PC-3 (cell line): ENCODE measurements around the gene SEMA5A. TPM values are rescaled to one million over a fixed set of nuclear protein-coding genes. Genes with fewer than 3 reads are reported as not detected.

Source experiments
- ATAC-seq: fragments of 200-7000 bp; cut with Tn5 transposase; 2 replicates; pipeline ENCODE4 v1.9.1; 2020; ENCODE audit warnings: mild to moderate bottlenecking, moderate library complexity
- BruUV-seq: library from RNA; stranded (reverse); fragments of 400-500 nt; replicated peaks from 2 replicates; lab custom pipeline; 2021; lab: Mats Ljungman, UMichigan
- CTCF ChIA-PET: fragments of 300-600 bp; sonication (Branson Sonifier 250); formaldehyde crosslinking; loops from one replicate; lab custom pipeline; 2022; ENCODE audit warnings: antibody characterized with exemption; lab: Charles Lee
- POLR2A ChIA-PET: fragments of 300-600 bp; sonication (Branson Sonifier 250); formaldehyde crosslinking; loops from one replicate; lab custom pipeline; 2022; ENCODE audit warnings: antibody characterized with exemption; ENCODE audit not compliant: unreplicated experiment; lab: Charles Lee
- DNase-seq: peaks from one replicate; pipeline ENCODE4 v3.0.0-alpha.2; 2015
- H2AFZ ChIP-seq: fragments of 300-600 bp; sonication (generic); 2 replicates; pipeline ENCODE4 v1.6.0; 2016; ENCODE audit warnings: antibody characterized with exemption, low read length
- H3F3A ChIP-seq: fragments of 300-600 bp; sonication (generic); one replicate; pipeline ENCODE4 v1.6.0; 2017; ENCODE audit warnings: antibody characterized with exemption, low read length, control low read depth, mild to moderate bottlenecking; ENCODE audit not compliant: unreplicated experiment
- H3K27ac ChIP-seq: fragments of 300-600 bp; sonication (generic); 2 replicates; pipeline ENCODE4 v1.5.1; 2016; ENCODE audit warnings: mild to moderate bottlenecking, low read length
- H3K27me3 ChIP-seq: fragments of 300-600 bp; sonication (generic); 2 replicates; pipeline ENCODE4 v1.6.1; 2016; ENCODE audit warnings: low read length, mixed read lengths
- H3K36me3 ChIP-seq: fragments of 300-600 bp; sonication (generic); 2 replicates; pipeline ENCODE4 v1.6.1; 2016; ENCODE audit warnings: low read depth, mixed run types, low read length, mixed read lengths
- H3K4me1 ChIP-seq: fragments of 300-600 bp; sonication (generic); 2 replicates; pipeline ENCODE4 v1.5.1; 2016; ENCODE audit warnings: low read length; ENCODE audit not compliant: insufficient read depth
- H3K4me2 ChIP-seq: fragments of 300-600 bp; sonication (generic); 2 replicates; pipeline ENCODE4 v1.6.0; 2016; ENCODE audit warnings: low read length
- H3K4me3 ChIP-seq: fragments of 300-600 bp; sonication (generic); 2 replicates; pipeline ENCODE4 v1.5.1; 2016; ENCODE audit warnings: mild to moderate bottlenecking, low read length, mixed read lengths
- H3K79me2 ChIP-seq: fragments of 300-600 bp; sonication (generic); 2 replicates; pipeline ENCODE4 v1.6.1; 2017; ENCODE audit warnings: low read length, mixed read lengths
- H3K9ac ChIP-seq: fragments of 300-600 bp; sonication (generic); 2 replicates; pipeline ENCODE4 v1.6.0; 2016; ENCODE audit warnings: mild to moderate bottlenecking, low read length
- H3K9me2 ChIP-seq: fragments of 300-600 bp; sonication (generic); replicated peaks from 2 replicates; pipeline ENCODE4 v1.6.1; 2016; ENCODE audit warnings: mixed run types, low read length, mixed read lengths
- H3K9me3 ChIP-seq: fragments of 300-600 bp; sonication (generic); 2 replicates; pipeline ENCODE4 v1.6.1; 2016; ENCODE audit warnings: low read length, mixed read lengths
- H4K20me1 ChIP-seq: fragments of 300-600 bp; sonication (generic); 2 replicates; pipeline ENCODE4 v1.6.1; 2016; ENCODE audit warnings: low read length, mixed read lengths
- CTCF ChIP-seq: fragments of 300-600 bp; sonication (generic); conservative IDR thresholded peaks from 2 replicates; pipeline ENCODE4 v1.5.1; 2017; ENCODE audit warnings: antibody characterized with exemption, low read depth, mild to moderate bottlenecking, low read length
- EZH2 ChIP-seq: fragments of 300-600 bp; sonication (generic); IDR thresholded peaks from one replicate; pipeline ENCODE4 v1.6.1; 2017; ENCODE audit warnings: antibody characterized with exemption, mild to moderate bottlenecking, low read length; ENCODE audit not compliant: unreplicated experiment
- EZH2phosphoT487 ChIP-seq: fragments of 300-600 bp; sonication (generic); IDR thresholded peaks from 2 replicates; pipeline ENCODE4 v1.6.1; 2018; ENCODE audit warnings: mild to moderate bottlenecking, antibody characterized with exemption, low read length, borderline replicate concordance
- intact Hi-C: fragments of 100-400 bp; cut with micrococcal nuclease; formaldehyde crosslinking; loops from 2 replicates; pipeline ENCODE4 v1.9.0; 2023
- total RNA-seq: library from RNA; depleted of rRNA; stranded (reverse); fragments of >200 nt; gene quantifications from 2 replicates; pipeline ENCODE4 v1.2.3, GENCODE V29; 2014

The SEMA5A gene
- total RNA-seq, 1 experiment from 2014 or later, result 4.4 TPM

GRCh38 chr5:9173281-9174048 lies 372.4 kb downstream of the SEMA5A start:
- H3K9me3 ChIP-seq, result no peaks in the 10 kb centered on the region
- no peaks in the 10 kb centered on the region for H3F3A ChIP-seq
- DNase-seq, result peak; percentile 29
- H3K79me2 ChIP-seq, result no peaks in the 10 kb centered on the region
- no peaks in the 10 kb centered on the region for H3K4me1 ChIP-seq
- no peaks in the 10 kb centered on the region for H3K9me2 ChIP-seq
- H3K4me2 ChIP-seq, result no peak overlapping the region
- no peaks in the 10 kb centered on the region for H3K36me3 ChIP-seq
- no peak overlapping the region for H3K9ac ChIP-seq
- H3K4me3 ChIP-seq, result no peak overlapping the region
- intact Hi-C loops, result no loop called here
- BruUV-seq, result no TSS peak
- H2AFZ ChIP-seq, result no peak overlapping the region
- TF ChIP-seq EZH2, result no peak
- TF ChIP-seq CTCF, result no peak
- TF ChIP-seq EZH2phosphoT487, result no peak
- ChIA-PET CTCF (no interaction called here), POLR2A (interaction anchor here (0.6 kb wide), 1 partner anchor 267 kb away, joined by 3 read pairs; no protein-coding TSS in a partner anchor)
- H3K27me3 ChIP-seq, result no peaks in the 10 kb centered on the region
- H3K27ac ChIP-seq, result no peak overlapping the region
- ATAC-seq, result no peak
- no peaks in the 10 kb centered on the region for H4K20me1 ChIP-seq

DNA sequence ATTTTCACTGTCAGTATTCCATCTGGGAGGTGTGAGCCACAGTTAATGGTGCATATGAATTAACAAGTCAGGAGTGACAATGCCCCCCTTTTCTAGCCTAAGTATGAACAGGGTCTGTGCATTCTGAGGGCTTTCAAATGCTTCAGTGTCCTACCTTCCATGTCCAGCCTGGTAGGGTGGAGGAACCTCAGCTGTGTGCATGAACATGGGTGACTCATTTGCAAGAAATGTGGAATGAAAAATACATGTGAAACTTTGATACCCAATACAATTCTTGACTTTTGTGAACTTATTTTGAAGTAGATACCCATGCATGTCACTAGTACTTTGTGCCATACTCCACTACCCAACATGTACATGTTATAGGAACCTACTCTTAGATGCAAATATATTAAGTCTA lies 375.8 kb downstream of the SEMA5A start:
- POLR2A ChIA-PET, result no interaction called here
- no peaks in the 10 kb centered on the region for H4K20me1 ChIP-seq
- ATAC-seq (no peak), DNase-seq (peak; percentile 36)
- H3F3A ChIP-seq, result no peaks in the 10 kb centered on the region
- H3K4me2 ChIP-seq, result no peak overlapping the region
- no peak overlapping the region for H3K27ac ChIP-seq
- no peaks in the 10 kb centered on the region for H3K79me2 ChIP-seq
- BruUV-seq, result no TSS peak
- H3K9me2 ChIP-seq, result no peaks in the 10 kb centered on the region
- no peak overlapping the region for H3K4me3 ChIP-seq
- H3K9ac ChIP-seq, result no peak overlapping the region
- no peaks in the 10 kb centered on the region for H3K27me3 ChIP-seq
- TF ChIP-seq CTCF (no peak), EZH2phosphoT487 (no peak), EZH2 (no peak)
- H3K36me3 ChIP-seq, result no peaks in the 10 kb centered on the region
- CTCF ChIA-PET, result no interaction called here
- intact Hi-C loops, result no loop called here
- no peaks in the 10 kb centered on the region for H3K9me3 ChIP-seq
- no peak overlapping the region for H2AFZ ChIP-seq
- H3K4me1 ChIP-seq, result no peaks in the 10 kb centered on the region

DNA sequence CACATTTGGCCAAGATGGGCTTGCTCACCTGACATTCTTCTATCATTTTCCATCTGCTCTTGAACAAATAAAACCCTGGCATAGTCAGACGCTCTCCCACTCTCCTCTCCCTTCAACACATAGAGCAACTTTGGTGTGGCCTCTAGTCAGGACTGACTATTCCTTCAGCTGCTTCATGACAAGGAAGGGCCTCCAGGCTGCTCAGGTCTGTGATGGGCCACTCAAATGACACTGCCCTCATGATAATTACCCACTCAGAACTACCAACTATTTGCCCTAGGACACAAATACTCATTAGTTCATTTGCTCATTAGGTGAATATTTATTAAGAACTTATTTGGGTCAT lies 376.3 kb downstream of the SEMA5A start:
- intact Hi-C loops, result no loop called here
- H4K20me1 ChIP-seq, result no peaks in the 10 kb centered on the region
- H3K27ac ChIP-seq, result no peak overlapping the region
- H3F3A ChIP-seq, result no peaks in the 10 kb centered on the region
- POLR2A ChIA-PET, result no interaction called here
- H3K79me2 ChIP-seq, result no peaks in the 10 kb centered on the region
- no peak overlapping the region for H2AFZ ChIP-seq
- CTCF ChIA-PET, result no interaction called here
- H3K4me2 ChIP-seq, result no peak overlapping the region
- H3K9me3 ChIP-seq, result no peaks in the 10 kb centered on the region
- no TSS peak for BruUV-seq
- DNase-seq (no peak), ATAC-seq (peak; percentile 49; the same call in 1 of the 2 replicates)
- H3K4me1 ChIP-seq, result no peaks in the 10 kb centered on the region
- no peaks in the 10 kb centered on the region for H3K36me3 ChIP-seq
- H3K27me3 ChIP-seq, result no peaks in the 10 kb centered on the region
- no peak overlapping the region for H3K9ac ChIP-seq
- H3K9me2 ChIP-seq, result no peaks in the 10 kb centered on the region
- no peak for TF ChIP-seq EZH2
- no peak overlapping the region for H3K4me3 ChIP-seq
